Liver (tissue), 9 donors: ENCODE data around the gene DOK6. TPM values are rescaled to one million over a fixed set of nuclear protein-coding genes. Genes with fewer than 3 reads are reported as not detected.

ENCODE experiments used
- DNase-seq: peaks from one replicate; pipeline ENCODE4 v3.0.0-alpha.2; 2017; ENCODE audit warnings: low spot score
- H3K27ac ChIP-seq, 2 donors: one replicate each; pipeline ENCODE4 v1.7.0; 2013; ENCODE audit warnings: inconsistent platforms in 2 of 2, low read length in 2 of 2, control low read depth in 1 of 2, low read depth in 1 of 2, mild to moderate bottlenecking in 1 of 2
- H3K27me3 ChIP-seq, 4 donors: one replicate each; pipeline versions ENCODE4 v1.6.1 to v1.7.0; 2013; ENCODE audit warnings: low read length in 3 of 4, inconsistent platforms in 1 of 4, mild to moderate bottlenecking in 1 of 4, moderate library complexity in 1 of 4; ENCODE audit not compliant: control insufficient read depth in 4 of 4, insufficient read depth in 4 of 4
- H3K36me3 ChIP-seq, 4 donors: one replicate each; pipeline versions ENCODE4 v1.6.1 to v1.7.0; 2013; ENCODE audit warnings: low read length in 3 of 4, mild to moderate bottlenecking in 3 of 4, low read depth in 1 of 4, moderate library complexity in 1 of 4; ENCODE audit not compliant: control insufficient read depth in 4 of 4, insufficient read depth in 3 of 4
- H3K4me1 ChIP-seq, 4 donors: one replicate each; pipeline versions ENCODE4 v1.6.1 to v1.7.0; 2013; ENCODE audit warnings: low read length in 3 of 4, mild to moderate bottlenecking in 3 of 4, moderate library complexity in 1 of 4; ENCODE audit not compliant: control insufficient read depth in 4 of 4, insufficient read depth in 4 of 4
- H3K4me3 ChIP-seq, 3 donors: one replicate each; pipeline versions ENCODE4 v1.6.1 to v1.7.0; 2013; ENCODE audit warnings: low read length in 3 of 3, control low read depth in 1 of 3, low read depth in 1 of 3, mild to moderate bottlenecking in 1 of 3
- H3K9ac ChIP-seq, 2 donors: one replicate each; pipeline ENCODE4 v1.7.0; 2013; ENCODE audit warnings: low read length in 2 of 2, mild to moderate bottlenecking in 2 of 2, moderate library complexity in 2 of 2, control low read depth in 1 of 2, low read depth in 1 of 2
- H3K9me3 ChIP-seq, 4 donors: one replicate each; pipeline versions ENCODE4 v1.6.1 to v1.7.0; 2013; ENCODE audit warnings: low read length in 3 of 4; ENCODE audit not compliant: control insufficient read depth in 4 of 4
- EGR1 ChIP-seq, 2 donors: IDR thresholded peaks; 2 replicates each; pipeline ENCODE4 v1.6.1; 2016 to 2018; ENCODE audit warnings: antibody characterized with exemption in 2 of 2, low read depth in 2 of 2
- FOXA2 ChIP-seq: IDR thresholded peaks from 2 replicates; pipeline ENCODE4 v1.6.1; 2016; ENCODE audit warnings: antibody characterized with exemption
- GABPA ChIP-seq, 2 donors: IDR thresholded peaks in 1 of 2; conservative IDR thresholded peaks in 1 of 2; 2 replicates each; pipeline ENCODE4 v1.6.1; 2016; ENCODE audit warnings: antibody characterized with exemption in 2 of 2, mild to moderate bottlenecking in 1 of 2, moderate library complexity in 1 of 2
- HNF4A ChIP-seq, 2 donors: conservative IDR thresholded peaks; 2 replicates each; pipeline ENCODE4 v1.6.1; 2016; ENCODE audit warnings: antibody characterized with exemption in 2 of 2, mild to moderate bottlenecking in 2 of 2
- HNF4G ChIP-seq: IDR thresholded peaks from 2 replicates; pipeline ENCODE4 v1.6.1; 2016; ENCODE audit warnings: antibody characterized with exemption
- NR2F2 ChIP-seq: IDR thresholded peaks from 2 replicates; pipeline ENCODE4 v1.6.1; 2016; ENCODE audit warnings: antibody characterized with exemption
- RAD21 ChIP-seq, 2 donors: IDR thresholded peaks; 2 replicates each; pipeline ENCODE4 v1.6.1; 2016; ENCODE audit warnings: antibody characterized with exemption in 2 of 2, mild to moderate bottlenecking in 2 of 2
- RXRA ChIP-seq, 2 donors: IDR thresholded peaks; 2 replicates each; pipeline ENCODE4 v1.6.1; 2017 to 2018; ENCODE audit warnings: antibody characterized with exemption in 2 of 2, mild to moderate bottlenecking in 1 of 2
- SP1 ChIP-seq: IDR thresholded peaks from 2 replicates; pipeline ENCODE4 v1.6.1; 2018; ENCODE audit warnings: antibody characterized with exemption, mild to moderate bottlenecking
- TAF1 ChIP-seq: conservative IDR thresholded peaks from 2 replicates; pipeline ENCODE4 v1.6.1; 2016; ENCODE audit warnings: antibody characterized with exemption, mild to moderate bottlenecking
- WGBS: extraction: QIAGEN DNeasy Blood & Tissue Kit; methylation state at CpG from one replicate; pipeline ENCODE4 v1.1.7; 2013; 5-methylcytosine and 5-hydroxymethylcytosine counted together
- polyA plus RNA-seq, 2 donors: library from polyadenylated mRNA; stranded (reverse) in 1 of 2; unstranded in 1 of 2; fragments of 200-250 nt in 1 of 2; fragments of >200 nt in 1 of 2; fragmentation: Nextera tagmentation in 1 of 2; extraction: Ambion mirVana in 1 of 2; gene quantifications; one replicate each; pipeline versions ENCODE4 v1.2.1 to v1.2.3, GENCODE V29; 2013 to 2015
- total RNA-seq, 2 donors: library from RNA; depleted of rRNA; stranded (reverse); fragments of >200 nt; gene quantifications; one replicate each; pipeline ENCODE4 v1.2.3, GENCODE V29; 2014
- TF ChIP-seq, protein P1 (sequence below): IDR thresholded peaks from 2 replicates; pipeline ENCODE4 v1.6.1; 2016; ENCODE audit warnings: antibody characterized with exemption, mild to moderate bottlenecking
- TF ChIP-seq, protein P2 (sequence below): IDR thresholded peaks from 2 replicates; pipeline ENCODE4 v1.6.1; 2016; ENCODE audit warnings: antibody characterized with exemption
- TF ChIP-seq, protein P3 (sequence below): IDR thresholded peaks from 2 replicates; pipeline ENCODE4 v1.6.1; 2016; ENCODE audit warnings: antibody characterized with exemption
- TF ChIP-seq, protein P4 (sequence below): fragments of 150-350 bp; IDR thresholded peaks from 2 replicates; pipeline ENCODE4 v1.5.1; 2017; ENCODE audit warnings: improper control_type of control experiment, low read depth, low read length; ENCODE audit not compliant: missing input control
- donor health status: healthy.
- donor health status: healthy.
- donor health status: healthy.
- donor health status: healthy.
- donor health status: healthy.

DOK6 gene
- total and polyA plus RNA-seq, 4 donors: 0.08 to 1.1 (median 0.67) TPM

DNA sequence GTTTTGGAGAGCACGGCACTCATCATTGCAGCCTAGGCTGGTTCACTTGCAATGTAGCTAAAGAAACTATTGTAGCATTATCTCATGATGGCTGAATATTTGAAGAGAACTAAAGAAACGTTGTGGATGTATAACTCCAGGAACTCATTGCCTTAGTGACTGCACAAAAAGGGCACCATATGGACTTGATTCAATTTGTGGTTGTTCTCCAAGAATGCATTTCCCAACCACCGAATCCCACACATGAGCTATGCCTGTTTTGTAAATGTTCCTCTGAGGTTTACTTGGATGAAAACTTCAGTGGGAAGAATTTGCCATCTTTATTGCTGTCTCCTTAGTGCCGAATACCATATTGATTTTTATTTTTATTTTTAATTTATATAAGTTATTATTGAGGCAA, 43.5 kb downstream of the DOK6 start (continued):
- TF ChIP-seq, protein P1, sequence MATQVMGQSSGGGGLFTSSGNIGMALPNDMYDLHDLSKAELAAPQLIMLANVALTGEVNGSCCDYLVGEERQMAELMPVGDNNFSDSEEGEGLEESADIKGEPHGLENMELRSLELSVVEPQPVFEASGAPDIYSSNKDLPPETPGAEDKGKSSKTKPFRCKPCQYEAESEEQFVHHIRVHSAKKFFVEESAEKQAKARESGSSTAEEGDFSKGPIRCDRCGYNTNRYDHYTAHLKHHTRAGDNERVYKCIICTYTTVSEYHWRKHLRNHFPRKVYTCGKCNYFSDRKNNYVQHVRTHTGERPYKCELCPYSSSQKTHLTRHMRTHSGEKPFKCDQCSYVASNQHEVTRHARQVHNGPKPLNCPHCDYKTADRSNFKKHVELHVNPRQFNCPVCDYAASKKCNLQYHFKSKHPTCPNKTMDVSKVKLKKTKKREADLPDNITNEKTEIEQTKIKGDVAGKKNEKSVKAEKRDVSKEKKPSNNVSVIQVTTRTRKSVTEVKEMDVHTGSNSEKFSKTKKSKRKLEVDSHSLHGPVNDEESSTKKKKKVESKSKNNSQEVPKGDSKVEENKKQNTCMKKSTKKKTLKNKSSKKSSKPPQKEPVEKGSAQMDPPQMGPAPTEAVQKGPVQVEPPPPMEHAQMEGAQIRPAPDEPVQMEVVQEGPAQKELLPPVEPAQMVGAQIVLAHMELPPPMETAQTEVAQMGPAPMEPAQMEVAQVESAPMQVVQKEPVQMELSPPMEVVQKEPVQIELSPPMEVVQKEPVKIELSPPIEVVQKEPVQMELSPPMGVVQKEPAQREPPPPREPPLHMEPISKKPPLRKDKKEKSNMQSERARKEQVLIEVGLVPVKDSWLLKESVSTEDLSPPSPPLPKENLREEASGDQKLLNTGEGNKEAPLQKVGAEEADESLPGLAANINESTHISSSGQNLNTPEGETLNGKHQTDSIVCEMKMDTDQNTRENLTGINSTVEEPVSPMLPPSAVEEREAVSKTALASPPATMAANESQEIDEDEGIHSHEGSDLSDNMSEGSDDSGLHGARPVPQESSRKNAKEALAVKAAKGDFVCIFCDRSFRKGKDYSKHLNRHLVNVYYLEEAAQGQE: no peak
- TF ChIP-seq, protein P2, sequence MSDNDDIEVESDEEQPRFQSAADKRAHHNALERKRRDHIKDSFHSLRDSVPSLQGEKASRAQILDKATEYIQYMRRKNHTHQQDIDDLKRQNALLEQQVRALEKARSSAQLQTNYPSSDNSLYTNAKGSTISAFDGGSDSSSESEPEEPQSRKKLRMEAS: no peak

DNA sequence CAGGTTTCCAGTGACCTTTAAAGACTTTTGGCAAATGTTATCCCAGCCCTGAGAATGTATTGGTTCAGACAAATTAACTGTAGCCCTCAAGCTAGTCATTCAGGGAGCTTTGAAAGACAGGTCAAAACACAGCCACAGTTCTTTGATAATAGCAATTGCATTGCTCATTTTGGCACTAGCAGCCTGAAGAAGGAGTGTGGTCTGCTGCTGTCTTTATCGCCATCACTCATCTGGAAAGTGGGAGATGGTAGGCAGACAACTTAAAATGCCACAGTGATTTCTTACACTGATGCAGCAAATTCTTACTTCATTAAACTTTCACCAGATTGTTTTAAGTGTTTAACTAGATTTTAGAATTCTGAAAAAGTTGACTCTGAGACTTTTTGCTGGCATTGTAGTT, 47.2 kb downstream of the DOK6 start:
- Histone ChIP-seq H3K27ac (no peak overlapping the region), H3K9ac (no peak overlapping the region), H3K4me3 (no peak overlapping the region), H3K9me3 (no peaks in the 10 kb centered on the region), H3K4me1 (no peaks in the 10 kb centered on the region), H3K27me3 (no peaks in the 10 kb centered on the region), H3K36me3 (no peaks in the 10 kb centered on the region)
- TF ChIP-seq RXRA (IDR thresholded peaks at IDR 0.05) (no peak), TAF1 (no peak), FOXA2 (no peak), GABPA (IDR thresholded peaks at IDR 0.05 in 1 of 2, conservative IDR thresholded peaks at IDR 0.05 in 1 of 2) (no peak), HNF4A (conservative IDR thresholded peaks at IDR 0.05) (no peak), NR2F2 (no peak), SP1 (no peak), HNF4G (no peak)
- TF ChIP-seq, protein P3, sequence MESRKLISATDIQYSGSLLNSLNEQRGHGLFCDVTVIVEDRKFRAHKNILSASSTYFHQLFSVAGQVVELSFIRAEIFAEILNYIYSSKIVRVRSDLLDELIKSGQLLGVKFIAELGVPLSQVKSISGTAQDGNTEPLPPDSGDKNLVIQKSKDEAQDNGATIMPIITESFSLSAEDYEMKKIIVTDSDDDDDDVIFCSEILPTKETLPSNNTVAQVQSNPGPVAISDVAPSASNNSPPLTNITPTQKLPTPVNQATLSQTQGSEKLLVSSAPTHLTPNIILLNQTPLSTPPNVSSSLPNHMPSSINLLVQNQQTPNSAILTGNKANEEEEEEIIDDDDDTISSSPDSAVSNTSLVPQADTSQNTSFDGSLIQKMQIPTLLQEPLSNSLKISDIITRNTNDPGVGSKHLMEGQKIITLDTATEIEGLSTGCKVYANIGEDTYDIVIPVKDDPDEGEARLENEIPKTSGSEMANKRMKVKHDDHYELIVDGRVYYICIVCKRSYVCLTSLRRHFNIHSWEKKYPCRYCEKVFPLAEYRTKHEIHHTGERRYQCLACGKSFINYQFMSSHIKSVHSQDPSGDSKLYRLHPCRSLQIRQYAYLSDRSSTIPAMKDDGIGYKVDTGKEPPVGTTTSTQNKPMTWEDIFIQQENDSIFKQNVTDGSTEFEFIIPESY: no peak
- TF ChIP-seq, protein P4, sequence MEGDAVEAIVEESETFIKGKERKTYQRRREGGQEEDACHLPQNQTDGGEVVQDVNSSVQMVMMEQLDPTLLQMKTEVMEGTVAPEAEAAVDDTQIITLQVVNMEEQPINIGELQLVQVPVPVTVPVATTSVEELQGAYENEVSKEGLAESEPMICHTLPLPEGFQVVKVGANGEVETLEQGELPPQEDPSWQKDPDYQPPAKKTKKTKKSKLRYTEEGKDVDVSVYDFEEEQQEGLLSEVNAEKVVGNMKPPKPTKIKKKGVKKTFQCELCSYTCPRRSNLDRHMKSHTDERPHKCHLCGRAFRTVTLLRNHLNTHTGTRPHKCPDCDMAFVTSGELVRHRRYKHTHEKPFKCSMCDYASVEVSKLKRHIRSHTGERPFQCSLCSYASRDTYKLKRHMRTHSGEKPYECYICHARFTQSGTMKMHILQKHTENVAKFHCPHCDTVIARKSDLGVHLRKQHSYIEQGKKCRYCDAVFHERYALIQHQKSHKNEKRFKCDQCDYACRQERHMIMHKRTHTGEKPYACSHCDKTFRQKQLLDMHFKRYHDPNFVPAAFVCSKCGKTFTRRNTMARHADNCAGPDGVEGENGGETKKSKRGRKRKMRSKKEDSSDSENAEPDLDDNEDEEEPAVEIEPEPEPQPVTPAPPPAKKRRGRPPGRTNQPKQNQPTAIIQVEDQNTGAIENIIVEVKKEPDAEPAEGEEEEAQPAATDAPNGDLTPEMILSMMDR: no peak
- DNase-seq: no peak
- WGBS: 97% methylated on average over 1 of the region's 1 CpG

DNA sequence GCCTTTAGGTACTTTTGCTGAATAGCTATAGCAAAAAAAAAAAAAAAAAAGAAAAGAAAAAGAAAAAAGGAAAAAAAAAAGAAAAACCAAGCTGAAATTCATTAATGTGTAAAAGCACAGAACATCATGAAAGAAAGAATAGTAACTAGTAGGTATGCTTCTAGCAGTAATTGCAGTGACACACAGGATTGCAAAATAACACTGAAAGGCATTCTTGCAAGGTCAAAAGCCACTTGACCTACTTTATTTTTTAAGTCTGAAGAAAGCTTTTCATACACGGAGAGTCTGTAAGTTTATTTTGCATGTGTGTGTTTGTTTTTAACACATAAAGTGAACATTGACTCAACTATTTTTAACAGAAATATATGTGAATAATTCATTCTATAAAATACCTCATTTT, 54.4 kb downstream of the DOK6 start:
- no peaks in the 10 kb centered on the region for H3K4me1 ChIP-seq
- no peak for DNase-seq
- TF ChIP-seq GABPA (IDR thresholded peaks at IDR 0.05 in 1 of 2, conservative IDR thresholded peaks at IDR 0.05 in 1 of 2) (no peak), HNF4G (no peak), HNF4A (conservative IDR thresholded peaks at IDR 0.05) (no peak), FOXA2 (no peak), RXRA (IDR thresholded peaks at IDR 0.05) (no peak), RAD21 (IDR thresholded peaks at IDR 0.05) (no peak), SP1 (no peak), EGR1 (IDR thresholded peaks at IDR 0.05; ENCODE audit: low read depth in 2 of 2) (no peak), NR2F2 (no peak)
- TF ChIP-seq, protein P2: no peak
- H3K36me3 ChIP-seq: no peaks in the 10 kb centered on the region
- H3K27ac ChIP-seq: no peak overlapping the region
- no peaks in the 10 kb centered on the region for H3K9me3 ChIP-seq
- no peak overlapping the region for H3K9ac ChIP-seq
- H3K27me3 ChIP-seq: no peaks in the 10 kb centered on the region
- H3K4me3 ChIP-seq: no peak overlapping the region
- WGBS: 44% methylated on average over 1 of the region's 1 CpG
